SU-DHL-6 (cell line): ENCODE results near the gene PTPRQ.

Experiments used
- CTCF ChIP-seq: fragments of 200-600 bp; sonication (generic); IDR thresholded peaks from one replicate; pipeline ENCODE4 v1.5.1; 2017; ENCODE audit warnings: antibody characterized with exemption, mild to moderate bottlenecking, low read length, moderate library complexity; ENCODE audit not compliant: insufficient read depth, poor library complexity, severe bottlenecking
- EZH2phosphoT487 ChIP-seq: fragments of 200-600 bp; sonication (generic), shearing (Covaris generic); conservative IDR thresholded peaks from 2 replicates; pipeline ENCODE4 v1.6.1; 2018; ENCODE audit warnings: mild to moderate bottlenecking, antibody characterized with exemption, low read length, moderate library complexity, mixed read lengths

- no peak for TF ChIP-seq CTCF
- no peak for TF ChIP-seq EZH2phosphoT487
Observed at GRCh38 chr12:80720516-80720915, 276.5 kb downstream of the PTPRQ start.
